Measurements from ENCODE around the gene DNAI7.

GRCh38 chr12:25236190-25236589 lies 41.2 kb upstream of the DNAI7 start:
- TF ChIP-seq CTCF (IDR thresholded peaks at IDR 0.05; ENCODE audit: control extremely low read depth in 1 of 3, insufficient read depth in 1 of 3, low read depth in 1 of 3, low read length in 3 of 3) (no peak), TAF7 (optimal IDR thresholded peaks at IDR 0.05; ENCODE audit: borderline replicate concordance, low read depth, low read length) (no peak), RFX5 (IDR thresholded peaks at IDR 0.05; ENCODE audit: borderline replicate concordance, low read depth, low read length) (no peak), POLR2A (IDR thresholded peaks at IDR 0.05; ENCODE audit: control extremely low read depth in 1 of 2, low read depth in 2 of 2, low read length in 2 of 2) (no peak), NRF1 (IDR thresholded peaks at IDR 0.05; ENCODE audit: low read depth, low read length) (no peak), EZH2 (IDR thresholded peaks at IDR 0.05; ENCODE audit: low read depth, low read length, severe bottlenecking) (no peak), GTF2F1 (IDR thresholded peaks at IDR 0.05; ENCODE audit: borderline replicate concordance, low read depth, low read length) (no peak), POLR2AphosphoS5 (IDR thresholded peaks at IDR 0.05; ENCODE audit: low read depth, low read length) (no peak), TAF1 (IDR thresholded peaks at IDR 0.05; ENCODE audit: low read depth, low read length) (no peak), RAD21 (IDR thresholded peaks at IDR 0.05 in 1 of 2, conservative IDR thresholded peaks at IDR 0.05 in 1 of 2; ENCODE audit: low read depth in 2 of 2, low read length in 2 of 2) (no peak), TEAD4 (IDR thresholded peaks at IDR 0.05; ENCODE audit: low read depth, low read length) (no peak), SRF (IDR thresholded peaks at IDR 0.05; ENCODE audit: low read depth, low read length) (no peak), SUZ12 (IDR thresholded peaks at IDR 0.05; ENCODE audit: low read length) (no peak)
